ENCODE results near the gene HK1.

DNA sequence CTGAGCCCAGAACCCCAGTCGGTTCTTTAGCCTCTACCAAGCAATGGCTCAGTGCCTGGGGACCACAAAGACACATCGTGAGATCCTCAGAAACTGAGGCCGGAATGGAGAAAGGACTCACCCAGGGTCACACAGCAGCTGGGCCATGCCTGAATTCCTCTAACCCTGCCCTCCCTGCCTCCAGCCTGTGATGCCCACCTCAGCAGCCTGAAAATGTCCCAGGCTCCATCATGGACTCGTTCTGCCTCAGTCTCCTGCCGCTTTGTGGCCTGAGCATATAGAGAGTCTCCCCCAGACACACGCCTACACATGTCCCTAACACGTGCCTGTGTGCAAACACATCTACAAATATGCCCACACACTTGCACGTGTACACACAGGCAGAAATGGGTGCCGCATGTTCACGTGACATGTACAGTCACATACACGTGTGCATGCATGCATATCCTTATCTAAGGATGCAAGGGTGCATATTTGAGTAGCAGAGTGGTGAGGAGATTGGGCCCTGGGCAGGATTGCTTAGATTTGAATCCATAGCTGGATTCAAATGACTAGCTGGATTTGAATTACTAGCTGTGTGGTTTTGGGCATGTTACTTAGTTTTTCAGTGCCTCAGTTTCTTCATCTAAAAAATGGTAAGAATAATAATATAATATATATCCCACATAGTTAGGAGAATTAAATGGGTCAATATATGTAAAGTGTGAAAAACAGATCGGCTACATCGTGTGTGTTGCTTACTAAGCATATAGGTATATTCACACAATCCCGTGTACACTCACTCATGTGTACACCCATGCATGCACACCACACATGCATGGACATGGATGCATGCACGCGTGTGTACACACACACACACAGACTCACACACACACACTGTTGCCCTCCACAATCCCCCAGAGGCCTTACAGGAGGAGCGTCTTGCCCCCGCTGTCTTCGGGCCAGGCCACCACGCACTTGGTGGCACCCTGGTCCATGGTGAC lies 136.0 kb downstream of the HK1 start:
- TF ChIP-seq, protein P1, sequence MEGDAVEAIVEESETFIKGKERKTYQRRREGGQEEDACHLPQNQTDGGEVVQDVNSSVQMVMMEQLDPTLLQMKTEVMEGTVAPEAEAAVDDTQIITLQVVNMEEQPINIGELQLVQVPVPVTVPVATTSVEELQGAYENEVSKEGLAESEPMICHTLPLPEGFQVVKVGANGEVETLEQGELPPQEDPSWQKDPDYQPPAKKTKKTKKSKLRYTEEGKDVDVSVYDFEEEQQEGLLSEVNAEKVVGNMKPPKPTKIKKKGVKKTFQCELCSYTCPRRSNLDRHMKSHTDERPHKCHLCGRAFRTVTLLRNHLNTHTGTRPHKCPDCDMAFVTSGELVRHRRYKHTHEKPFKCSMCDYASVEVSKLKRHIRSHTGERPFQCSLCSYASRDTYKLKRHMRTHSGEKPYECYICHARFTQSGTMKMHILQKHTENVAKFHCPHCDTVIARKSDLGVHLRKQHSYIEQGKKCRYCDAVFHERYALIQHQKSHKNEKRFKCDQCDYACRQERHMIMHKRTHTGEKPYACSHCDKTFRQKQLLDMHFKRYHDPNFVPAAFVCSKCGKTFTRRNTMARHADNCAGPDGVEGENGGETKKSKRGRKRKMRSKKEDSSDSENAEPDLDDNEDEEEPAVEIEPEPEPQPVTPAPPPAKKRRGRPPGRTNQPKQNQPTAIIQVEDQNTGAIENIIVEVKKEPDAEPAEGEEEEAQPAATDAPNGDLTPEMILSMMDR (tag by site-specific recombination; IDR thresholded peaks at IDR 0.05) = no peak
- TF ChIP-seq, protein P2, sequence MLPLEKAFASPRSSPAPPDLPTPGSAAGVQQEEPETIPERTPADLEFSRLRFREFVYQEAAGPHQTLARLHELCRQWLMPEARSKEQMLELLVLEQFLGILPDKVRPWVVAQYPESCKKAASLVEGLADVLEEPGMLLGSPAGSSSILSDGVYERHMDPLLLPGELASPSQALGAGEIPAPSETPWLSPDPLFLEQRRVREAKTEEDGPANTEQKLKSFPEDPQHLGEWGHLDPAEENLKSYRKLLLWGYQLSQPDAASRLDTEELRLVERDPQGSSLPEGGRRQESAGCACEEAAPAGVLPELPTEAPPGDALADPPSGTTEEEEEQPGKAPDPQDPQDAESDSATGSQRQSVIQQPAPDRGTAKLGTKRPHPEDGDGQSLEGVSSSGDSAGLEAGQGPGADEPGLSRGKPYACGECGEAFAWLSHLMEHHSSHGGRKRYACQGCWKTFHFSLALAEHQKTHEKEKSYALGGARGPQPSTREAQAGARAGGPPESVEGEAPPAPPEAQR (tag by site-specific recombination; IDR thresholded peaks at IDR 0.05) = no peak

All from HEK293 (cell line).